IPS DF 6.9 (cell line): ENCODE data around the gene TCF12.
"Not testable (repeated sequence)": the region's sequence is repeated elsewhere in the genome, so short reads cannot be mapped to it uniquely, and the experiment has no call there.

Source experiments
- DNase-seq: peaks from one replicate; pipeline ENCODE4 v3.0.0-alpha.2; 2013; ENCODE audit warnings: low read depth, low spot score
- H3K27ac ChIP-seq: one replicate; pipeline ENCODE4 v1.5.1; 2013; ENCODE audit warnings: low read length, control low read depth
- H3K27me3 ChIP-seq: 2 replicates; pipeline ENCODE4 v1.6.1; 2013; ENCODE audit warnings: mild to moderate bottlenecking, low read length; ENCODE audit not compliant: control insufficient read depth, insufficient read depth
- H3K36me3 ChIP-seq: 2 replicates; pipeline ENCODE4 v1.6.1; 2013; ENCODE audit warnings: low read length; ENCODE audit not compliant: control insufficient read depth, insufficient read depth
- H3K4me1 ChIP-seq: 2 replicates; pipeline ENCODE4 v1.6.1; 2013; ENCODE audit warnings: low read length; ENCODE audit not compliant: control insufficient read depth, insufficient read depth
- H3K4me3 ChIP-seq: 2 replicates; pipeline ENCODE4 v1.5.1; 2013; ENCODE audit warnings: mild to moderate bottlenecking, low read length
- H3K9me3 ChIP-seq: 2 replicates; pipeline ENCODE4 v1.6.1; 2013; ENCODE audit warnings: low read length, inconsistent platforms; ENCODE audit not compliant: control insufficient read depth, insufficient read depth
- WGBS: extraction: QIAGEN DNeasy Blood & Tissue Kit; methylation state at CpG from one replicate; pipeline ENCODE4 v1.1.7; 2013; ENCODE audit warnings: mixed read lengths, missing lambda C conversion rate; ENCODE audit not compliant: insufficient read length, insufficient coverage; 5-methylcytosine and 5-hydroxymethylcytosine counted together

TCF12 gene

GRCh38 chr15:56944485-56944884 is 26.0 kb downstream of the TCF12 start:
- DNase-seq, result no peak
- no peak overlapping the region for H3K4me3 ChIP-seq
- H3K36me3 ChIP-seq, result no peaks in the 10 kb centered on the region
- WGBS, result no CpG with 5 or more reads among the region's 1 CpG
- H3K9me3 ChIP-seq, result no peaks in the 10 kb centered on the region
- no peak overlapping the region for H3K27ac ChIP-seq
- H3K4me1 ChIP-seq, result no peaks in the 10 kb centered on the region
- no peaks in the 10 kb centered on the region for H3K27me3 ChIP-seq

DNA sequence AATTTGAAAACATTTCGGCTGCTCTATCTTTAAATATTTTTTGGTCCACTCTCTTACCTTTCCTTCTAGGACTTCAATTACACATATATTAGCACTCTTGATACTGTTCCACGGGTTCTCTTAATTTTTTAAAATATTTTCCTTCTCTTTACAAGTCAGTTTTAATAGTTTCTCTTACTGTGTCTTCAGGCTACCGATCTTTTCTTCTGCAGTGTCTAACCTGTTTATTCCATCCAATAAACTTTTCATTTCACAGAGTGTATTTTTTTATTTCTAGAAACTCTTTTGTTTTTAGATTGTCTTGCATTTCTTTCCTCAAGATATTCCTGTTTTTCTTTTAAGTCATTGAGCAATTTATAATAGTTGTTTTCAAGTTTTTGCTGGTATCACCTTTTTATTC is 27.7 kb downstream of the TCF12 start:
- no peak for DNase-seq
- no peak overlapping the region for H3K27ac ChIP-seq
- H3K27me3 ChIP-seq, result no peaks in the 10 kb centered on the region
- no peaks in the 10 kb centered on the region for H3K9me3 ChIP-seq
- H3K36me3 ChIP-seq, result no peaks in the 10 kb centered on the region
- no CpG with 5 or more reads among the region's 3 CpGs for WGBS
- no peak overlapping the region for H3K4me3 ChIP-seq
- H3K4me1 ChIP-seq, result no peaks in the 10 kb centered on the region

GRCh38 chr15:56948000-56948763 is 29.7 kb downstream of the TCF12 start:
- H3K4me1 ChIP-seq, result no peaks in the 10 kb centered on the region
- H3K27ac ChIP-seq, result no peak overlapping the region
- no peaks in the 10 kb centered on the region for H3K9me3 ChIP-seq

GRCh38 chr15:56948764-56949101 is 30.3 kb downstream of the TCF12 start:
- Histone ChIP-seq H3K4me1 (no peaks in the 10 kb centered on the region), H3K9me3 (no peaks in the 10 kb centered on the region), H3K27ac (no peak overlapping the region), H3K4me3 (no peak overlapping the region), H3K27me3 (no peaks in the 10 kb centered on the region), H3K36me3 (no peaks in the 10 kb centered on the region)
- no peak for DNase-seq
- WGBS, result no CpG with 5 or more reads among the region's 1 CpG

More at GRCh38 chr15:56948000-56948763, 29.7 kb downstream of the TCF12 start:
- no peak for DNase-seq
- H3K36me3 ChIP-seq, result no peaks in the 10 kb centered on the region
- H3K27me3 ChIP-seq, result no peaks in the 10 kb centered on the region
- 100% methylated on average over 1 of the region's 6 CpGs for whole genome bisulfite sequencing
- H3K4me3 ChIP-seq, result no peak overlapping the region

DNA sequence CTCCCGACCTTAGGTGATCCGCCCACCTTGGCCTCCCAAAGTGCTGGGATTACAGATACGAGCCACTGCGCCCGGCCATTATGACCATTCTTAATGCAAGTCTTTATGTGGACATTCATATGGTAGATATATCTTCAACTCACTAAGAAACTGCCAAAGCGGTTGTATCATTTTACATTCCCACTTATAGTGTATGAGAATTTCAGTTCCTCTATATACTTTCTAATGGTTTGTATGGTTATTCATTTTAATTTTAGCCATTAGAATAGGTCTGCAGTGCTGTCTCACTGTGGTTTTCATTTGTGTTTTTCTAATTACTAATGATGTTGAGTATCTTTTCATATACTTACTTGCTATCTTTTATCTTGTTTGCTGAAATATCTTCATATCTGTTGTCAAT is 32.5 kb downstream of the TCF12 start:
- Histone ChIP-seq H3K36me3 (no peaks in the 10 kb centered on the region), H3K27ac (no peak overlapping the region), H3K27me3 (no peaks in the 10 kb centered on the region), H3K9me3 (no peaks in the 10 kb centered on the region), H3K4me3 (no peak overlapping the region), H3K4me1 (no peaks in the 10 kb centered on the region)
- DNase-seq, result no peak
- WGBS, result no CpG with 5 or more reads among the region's 6 CpGs

DNA sequence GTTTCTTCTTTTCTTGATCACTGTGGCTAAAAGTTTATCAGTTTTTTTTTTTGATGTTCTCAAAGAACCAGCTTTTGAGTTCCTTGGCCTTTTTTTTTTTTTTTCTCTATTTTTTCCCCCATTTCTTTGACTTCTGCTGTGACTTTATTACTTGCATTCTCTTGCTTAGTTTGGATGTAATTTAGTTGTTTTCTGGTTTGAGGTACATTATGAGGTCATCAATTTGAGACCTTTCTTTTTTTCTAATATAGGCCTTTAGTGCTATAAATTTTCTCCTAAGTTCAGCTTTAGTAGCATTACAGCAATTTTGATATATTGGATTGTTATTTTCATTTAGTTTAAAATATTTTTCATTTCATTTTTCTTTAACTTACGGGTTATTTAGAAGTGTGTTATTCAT is 35.3 kb downstream of the TCF12 start:
- Histone ChIP-seq H3K36me3 (no peaks in the 10 kb centered on the region), H3K4me3 (no peak overlapping the region), H3K27ac (no peak overlapping the region), H3K27me3 (no peaks in the 10 kb centered on the region), H3K4me1 (no peaks in the 10 kb centered on the region; the same call in 1 of the 2 replicates), H3K9me3 (no peaks in the 10 kb centered on the region)
- no peak for DNase-seq
- no CpG with 5 or more reads among the region's 1 CpG for WGBS

DNA sequence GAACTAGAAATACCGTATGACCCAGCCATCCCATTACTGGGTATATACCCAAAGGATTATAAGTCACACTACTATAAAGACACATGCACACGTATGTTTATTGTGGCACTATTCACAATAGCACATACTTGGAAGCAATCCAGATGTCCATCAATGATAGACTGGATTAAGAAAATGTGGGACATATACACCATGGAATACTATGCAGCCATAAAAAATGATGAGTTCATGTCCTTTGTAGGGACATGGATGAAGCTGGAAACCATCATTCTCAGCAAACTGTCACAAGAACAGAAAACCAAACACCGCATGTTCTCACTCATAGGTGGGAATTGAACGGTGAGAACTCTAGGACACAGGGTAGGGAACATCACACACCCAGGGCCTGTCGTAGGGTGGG is 36.6 kb downstream of the TCF12 start:
- DNase-seq, H3K36me3 ChIP-seq, H3K4me1 ChIP-seq, H3K27ac ChIP-seq, H3K9me3 ChIP-seq, H3K4me3 ChIP-seq, H3K27me3 ChIP-seq: not testable (repeated sequence)
- no CpG with 5 or more reads among the region's 5 CpGs for WGBS

DNA sequence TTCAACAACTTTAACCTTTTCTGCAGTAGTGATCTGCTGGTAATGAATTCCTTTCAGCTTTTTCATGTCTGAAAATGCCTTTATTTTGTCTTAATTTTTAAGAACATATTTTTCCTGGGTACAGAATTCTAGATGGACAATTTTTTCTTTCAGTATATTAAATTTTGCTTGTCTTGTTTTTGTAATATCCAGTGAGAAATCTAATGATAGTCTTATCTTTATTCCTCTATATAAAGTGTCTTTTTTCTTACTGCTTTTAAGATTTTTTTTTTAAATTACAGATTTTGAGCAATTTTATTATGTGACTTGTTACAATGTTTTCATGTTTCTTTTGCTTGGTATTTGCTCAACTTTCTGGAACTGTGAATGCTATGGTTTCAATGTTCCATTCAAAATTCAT is 38.1 kb downstream of the TCF12 start:
- Histone ChIP-seq H3K4me1 (no peaks in the 10 kb centered on the region; the same call in 1 of the 2 replicates), H3K9me3 (no peaks in the 10 kb centered on the region), H3K27ac (no peak overlapping the region), H3K36me3 (no peaks in the 10 kb centered on the region), H3K27me3 (no peaks in the 10 kb centered on the region), H3K4me3 (no peak overlapping the region)
- no peak for DNase-seq

GRCh38 chr15:56957812-56958406 is 39.5 kb downstream of the TCF12 start:
- Histone ChIP-seq H3K27me3 (no peaks in the 10 kb centered on the region), H3K9me3 (no peaks in the 10 kb centered on the region), H3K4me1 (no peaks in the 10 kb centered on the region; the same call in 1 of the 2 replicates), H3K36me3 (no peaks in the 10 kb centered on the region), H3K4me3 (no peak overlapping the region), H3K27ac (no peak overlapping the region)
- WGBS, result no CpG with 5 or more reads among the region's 5 CpGs
- DNase-seq, result no peak

DNA sequence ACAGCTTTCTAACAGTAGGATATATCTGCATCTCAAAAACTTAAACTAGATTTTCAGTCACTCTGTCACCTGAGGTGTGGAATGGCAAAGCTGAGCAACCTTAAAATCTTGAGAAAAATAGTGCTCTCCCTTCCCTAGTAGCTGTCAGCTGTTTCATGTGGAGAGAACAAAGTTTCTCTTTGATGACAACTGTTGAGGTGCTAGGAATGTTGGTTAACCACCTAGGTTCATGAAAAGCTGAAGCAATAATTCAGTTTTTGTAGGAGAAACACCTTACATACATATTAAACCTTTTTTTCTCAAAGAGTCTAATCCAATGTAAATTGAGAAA is 40.8 kb downstream of the TCF12 start:
- no peak for DNase-seq
- no peak overlapping the region for H3K27ac ChIP-seq
- H3K27me3 ChIP-seq, result no peaks in the 10 kb centered on the region
- H3K9me3 ChIP-seq, result no peaks in the 10 kb centered on the region
- H3K4me1 ChIP-seq, result peaks cover 2% of the 10 kb centered on the region; the same call in 1 of the 2 replicates
- no peaks in the 10 kb centered on the region for H3K36me3 ChIP-seq
- no peak overlapping the region for H3K4me3 ChIP-seq

DNA sequence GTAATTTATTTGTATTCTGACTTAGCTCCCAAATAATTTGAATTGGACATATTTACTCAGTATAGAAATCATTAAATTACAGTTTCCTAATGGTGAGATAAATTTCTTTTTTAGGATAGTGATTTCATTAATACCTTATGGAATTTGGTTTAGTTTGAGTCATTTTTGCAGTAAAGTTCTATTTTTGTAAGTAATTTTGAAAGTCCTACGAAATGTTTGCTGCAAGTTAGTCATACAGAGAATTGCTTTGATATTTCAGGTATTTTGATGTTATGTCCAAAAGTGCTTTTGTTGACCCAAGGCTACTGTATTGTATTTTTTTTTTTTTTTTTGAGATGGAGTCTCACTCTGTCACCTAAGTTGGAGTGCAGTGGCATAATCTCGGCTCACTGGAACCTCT is 41.7 kb downstream of the TCF12 start:
- Histone ChIP-seq H3K27me3 (no peaks in the 10 kb centered on the region), H3K9me3 (no peaks in the 10 kb centered on the region), H3K27ac (no peak overlapping the region), H3K36me3 (no peaks in the 10 kb centered on the region), H3K4me3 (no peak overlapping the region), H3K4me1 (peaks cover 2% of the 10 kb centered on the region; the same call in 1 of the 2 replicates)
- DNase-seq, result no peak
- no CpG with 5 or more reads among the region's 2 CpGs for WGBS
